Measurements from ENCODE around the gene NAGLU.
A peak's percentile ranks its signal among the peaks of the same experiment; 100 is the strongest.
"Not testable (repeated sequence)": the region's sequence is repeated elsewhere in the genome, so short reads cannot be mapped to it uniquely, and the experiment has no call there.

NAGLU gene

DNA sequence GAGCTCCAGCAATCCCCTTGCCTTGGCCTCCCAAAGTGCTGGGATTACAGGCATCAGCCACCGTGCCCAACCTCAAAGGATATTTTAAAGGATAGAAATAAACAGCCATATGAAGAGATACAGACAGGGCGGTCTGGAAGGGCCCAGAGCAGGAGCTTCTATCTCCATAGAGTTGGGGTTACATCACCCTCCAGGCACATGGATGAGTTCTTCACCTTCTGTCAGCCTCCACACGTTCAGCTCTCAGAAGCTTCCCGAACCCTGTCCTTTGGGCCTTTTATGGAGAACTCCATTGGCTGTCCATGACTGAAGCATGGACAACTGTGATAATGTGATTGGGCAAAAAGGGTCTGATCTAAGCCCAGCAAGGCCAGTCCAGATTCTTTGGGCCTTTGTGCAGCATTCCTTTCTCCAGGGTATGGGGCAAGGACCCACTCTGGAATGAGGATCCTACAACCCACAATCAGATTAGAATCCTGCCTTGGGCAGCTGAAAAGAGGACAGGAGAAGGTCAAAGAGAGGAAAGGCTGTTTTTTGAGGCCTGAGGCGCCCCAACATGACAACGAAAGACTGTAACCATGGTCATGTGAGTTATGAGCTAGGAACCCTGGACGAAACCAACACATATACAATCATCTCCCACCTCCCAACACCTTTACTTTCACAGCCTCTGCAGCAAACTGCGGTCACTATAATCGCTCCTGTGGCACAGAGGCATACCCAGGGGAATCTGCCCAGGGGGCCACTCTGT lies 9.9 kb downstream of the NAGLU start:
- not testable (repeated sequence) for H3K9ac ChIP-seq (ENCODE audit: low read depth, low read length); H3K36me3 ChIP-seq (ENCODE audit: insufficient read depth, low read length); H3K4me1 ChIP-seq (ENCODE audit: insufficient read depth, low read length); H3K9me3 ChIP-seq (ENCODE audit: control insufficient read depth, insufficient read depth, low read length)

DNA sequence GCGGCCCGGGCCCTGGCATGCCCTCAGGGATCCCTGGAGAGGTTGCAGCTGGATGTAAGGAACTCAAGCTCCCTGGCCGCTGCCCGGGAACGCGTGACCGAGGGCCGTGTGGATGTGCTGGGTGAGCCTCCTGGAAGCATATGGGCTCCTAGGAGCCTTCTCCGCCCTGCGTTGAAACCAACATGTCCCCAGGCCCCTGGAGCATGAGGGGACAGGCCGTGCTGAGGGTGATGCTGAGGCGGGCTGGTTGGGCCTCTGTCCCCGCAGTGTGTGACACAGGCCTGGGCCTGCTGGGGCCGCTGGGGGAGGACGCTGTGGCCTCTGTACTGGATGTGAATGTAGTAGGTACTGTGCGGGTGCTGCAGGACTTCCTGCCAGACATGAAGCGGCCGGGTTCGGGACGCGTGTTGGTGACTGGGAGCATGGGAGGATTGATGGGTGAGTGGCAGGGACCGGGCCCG lies 11.0 kb downstream of the NAGLU start:
- Histone ChIP-seq H3K36me3 (ENCODE audit: insufficient read depth, low read length) (no peaks in the 10 kb centered on the region), H3K9ac (ENCODE audit: low read depth, low read length) (no peak overlapping the region), H3K9me3 (ENCODE audit: control insufficient read depth, insufficient read depth, low read length) (no peaks in the 10 kb centered on the region), H3K4me1 (ENCODE audit: insufficient read depth, low read length) (peaks cover 5% of the 10 kb centered on the region; the same call in 1 of the 2 replicates)

DNA sequence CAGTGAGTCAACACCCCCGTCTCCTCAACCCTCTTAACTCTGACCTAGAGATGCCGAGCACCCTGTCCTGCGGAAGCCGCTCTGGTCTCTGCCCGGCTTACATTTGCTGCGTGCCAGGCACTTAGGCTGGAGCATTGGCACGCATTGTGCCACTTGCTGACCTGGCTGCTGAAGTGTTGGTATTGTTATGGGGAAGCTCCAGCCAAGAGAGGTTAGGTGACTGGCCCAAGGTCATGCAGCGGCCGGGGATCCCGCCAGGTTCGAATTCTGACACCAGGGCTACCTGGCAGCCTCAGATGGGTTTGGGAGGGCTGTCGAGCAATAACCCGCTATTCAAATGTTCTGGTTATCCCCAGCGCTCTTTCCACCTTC lies 11.6 kb downstream of the NAGLU start:
- Histone ChIP-seq H3K9me3 (ENCODE audit: control insufficient read depth, insufficient read depth, low read length) (no peaks in the 10 kb centered on the region), H3K36me3 (ENCODE audit: insufficient read depth, low read length) (no peaks in the 10 kb centered on the region), H3K9ac (ENCODE audit: low read depth, low read length) (peak overlapping the region; percentile 48; the same call in 1 of the 2 replicates), H3K4me1 (ENCODE audit: insufficient read depth, low read length) (peaks cover 5% of the 10 kb centered on the region; the same call in 1 of the 2 replicates)

DNA sequence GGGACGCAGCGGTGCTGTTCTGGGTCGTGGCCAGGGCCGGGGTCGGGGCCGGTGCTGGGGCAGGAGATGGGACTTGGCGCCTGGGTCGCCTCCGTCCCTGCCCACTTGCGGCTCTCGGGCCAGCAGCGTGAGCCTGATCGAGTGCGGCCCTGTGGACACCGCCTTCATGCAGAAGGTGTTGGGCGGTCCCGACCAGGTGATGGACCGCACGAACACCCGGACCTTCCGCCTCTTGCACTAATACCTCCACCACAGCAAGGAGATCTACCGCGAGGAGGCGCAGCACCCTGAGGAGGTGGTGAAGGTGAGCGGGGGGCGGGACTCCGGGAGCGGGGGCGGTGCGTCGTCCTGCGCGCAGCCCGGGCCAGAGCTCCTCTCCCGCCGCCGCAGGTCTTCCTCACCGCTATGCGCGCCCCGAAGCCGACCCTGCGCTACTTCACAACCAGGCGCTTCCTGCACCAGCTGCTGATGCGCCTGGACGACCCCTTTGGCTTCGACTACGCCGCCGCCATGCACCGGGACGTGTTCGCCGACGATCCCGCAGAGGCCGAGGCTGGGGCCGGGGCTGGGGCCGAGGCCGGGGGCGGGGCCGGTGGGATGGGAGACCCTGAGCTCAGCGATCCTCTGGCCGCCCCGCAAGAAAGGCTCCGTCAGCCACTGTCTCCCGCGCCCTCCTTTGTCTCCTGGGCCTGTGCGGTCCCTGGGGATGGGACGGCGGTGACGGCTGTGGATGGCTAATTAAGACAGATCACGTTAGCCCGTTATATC lies 12.2 kb downstream of the NAGLU start:
- H3K36me3 ChIP-seq (ENCODE audit: insufficient read depth, low read length) = no peaks in the 10 kb centered on the region
- peak overlapping the region; percentile 48 for H3K9ac ChIP-seq (ENCODE audit: low read depth, low read length)
- H3K4me1 ChIP-seq (ENCODE audit: insufficient read depth, low read length) = peaks cover 5% of the 10 kb centered on the region; the same call in 1 of the 2 replicates
- no peaks in the 10 kb centered on the region for H3K9me3 ChIP-seq (ENCODE audit: control insufficient read depth, insufficient read depth, low read length)

DNA sequence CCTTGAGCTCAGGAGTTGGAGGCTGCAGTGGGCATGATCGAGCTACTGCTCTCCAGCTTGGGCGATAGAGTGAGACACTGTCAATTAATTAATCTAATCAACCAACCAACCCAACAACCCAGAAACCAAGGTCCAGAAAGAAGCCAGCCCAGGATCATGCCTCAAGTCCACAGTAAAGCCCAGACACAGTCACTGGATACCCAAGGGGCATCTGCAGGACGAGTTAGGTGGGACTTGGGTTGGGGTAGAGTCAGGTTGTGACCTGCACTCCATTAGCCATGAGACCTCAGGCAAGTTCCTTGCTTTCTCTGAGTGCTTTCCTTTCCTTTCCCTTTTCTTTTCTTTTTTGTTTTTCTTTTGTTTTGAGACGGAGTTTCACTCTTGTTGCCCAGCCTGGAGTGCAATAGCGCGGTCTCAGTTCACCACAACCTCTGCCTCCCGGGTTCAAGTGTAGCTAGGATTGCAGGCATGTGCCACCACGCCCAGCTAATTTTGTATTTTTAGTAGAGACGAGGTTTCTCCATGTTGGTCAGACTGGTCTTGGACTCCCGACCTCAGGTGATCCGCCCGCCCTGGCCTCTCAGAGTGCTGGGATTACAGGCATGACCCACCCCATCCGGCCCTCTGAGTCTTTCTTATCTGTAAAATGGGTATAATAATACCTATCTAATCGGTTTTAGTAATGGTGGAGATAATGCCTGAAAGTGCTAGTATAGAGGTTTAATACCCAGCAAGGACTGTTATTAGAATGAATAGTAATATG lies 13.1 kb downstream of the NAGLU start:
- Histone ChIP-seq H3K9me3 (ENCODE audit: control insufficient read depth, insufficient read depth, low read length) (no peaks in the 10 kb centered on the region), H3K9ac (ENCODE audit: low read depth, low read length) (peak overlapping the region; percentile 48), H3K4me1 (ENCODE audit: insufficient read depth, low read length) (peaks cover 5% of the 10 kb centered on the region; the same call in 1 of the 2 replicates), H3K36me3 (ENCODE audit: insufficient read depth, low read length) (no peaks in the 10 kb centered on the region)

DNA sequence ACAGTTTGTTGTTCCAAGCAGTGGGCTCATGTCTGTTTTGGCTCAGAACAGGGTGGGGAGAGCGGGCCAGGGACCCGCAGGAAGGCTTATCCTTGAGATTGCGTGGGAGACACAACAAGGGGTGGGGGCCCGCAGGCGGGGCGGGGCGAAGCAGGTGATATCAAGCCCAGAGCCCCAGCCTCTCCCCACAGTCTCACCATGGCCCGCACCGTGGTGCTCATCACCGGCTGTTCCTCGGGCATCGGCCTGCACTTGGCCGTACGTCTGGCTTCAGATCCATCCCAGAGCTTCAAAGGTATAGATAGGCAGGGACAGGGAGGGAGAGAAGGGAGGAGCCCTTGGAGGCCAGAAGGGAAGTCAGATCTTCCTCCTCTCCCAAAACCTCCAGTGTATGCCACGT lies 16.7 kb downstream of the NAGLU start, which contains the start of gene HSD17B1:
Gene HSD17B1, plus strand, starts transcription at position 188 of the 400 bp plus-strand sequence. Its CDS starts 11 bp downstream, at position 199.
- H3K9ac ChIP-seq (ENCODE audit: low read depth, low read length) = peak within 1 kb of the TSS; percentile 87; the same call in 1 of the 2 replicates
- not testable (repeated sequence) for H3K36me3 ChIP-seq (ENCODE audit: insufficient read depth, low read length); H3K9me3 ChIP-seq (ENCODE audit: control insufficient read depth, insufficient read depth, low read length); H3K4me1 ChIP-seq (ENCODE audit: insufficient read depth, low read length)

DNA sequence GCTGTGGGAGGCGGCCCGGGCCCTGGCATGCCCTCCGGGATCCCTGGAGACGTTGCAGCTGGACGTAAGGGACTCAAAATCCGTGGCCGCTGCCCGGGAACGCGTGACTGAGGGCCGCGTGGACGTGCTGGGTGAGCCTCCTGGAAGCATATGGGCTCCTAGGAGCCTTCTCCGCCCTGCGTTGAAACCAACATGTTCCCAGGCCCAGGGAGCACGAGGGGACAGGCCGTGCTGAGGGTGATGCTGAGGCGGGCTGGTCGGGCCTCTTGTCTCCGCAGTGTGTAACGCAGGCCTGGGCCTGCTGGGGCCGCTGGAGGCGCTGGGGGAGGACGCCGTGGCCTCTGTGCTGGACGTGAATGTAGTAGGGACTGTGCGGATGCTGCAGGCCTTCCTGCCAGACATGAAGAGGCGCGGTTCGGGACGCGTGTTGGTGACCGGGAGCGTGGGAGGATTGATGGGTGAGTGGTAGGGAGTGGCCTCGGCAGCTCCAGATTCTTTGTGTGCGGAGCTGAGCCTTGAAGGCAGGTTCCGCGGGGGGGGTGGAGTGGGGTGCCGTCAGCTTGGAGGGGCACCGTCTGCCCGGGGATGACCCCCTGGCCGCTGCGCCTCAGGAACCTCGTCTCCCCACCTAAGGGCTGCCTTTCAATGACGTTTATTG lies 17.2 kb downstream of the NAGLU start:
- Histone ChIP-seq H3K4me1 (ENCODE audit: insufficient read depth, low read length) (peaks cover 5% of the 10 kb centered on the region; the same call in 1 of the 2 replicates), H3K36me3 (ENCODE audit: insufficient read depth, low read length) (no peaks in the 10 kb centered on the region), H3K9me3 (ENCODE audit: control insufficient read depth, insufficient read depth, low read length) (no peaks in the 10 kb centered on the region), H3K9ac (ENCODE audit: low read depth, low read length) (peak overlapping the region; percentile 87; the same call in 1 of the 2 replicates)

DNA sequence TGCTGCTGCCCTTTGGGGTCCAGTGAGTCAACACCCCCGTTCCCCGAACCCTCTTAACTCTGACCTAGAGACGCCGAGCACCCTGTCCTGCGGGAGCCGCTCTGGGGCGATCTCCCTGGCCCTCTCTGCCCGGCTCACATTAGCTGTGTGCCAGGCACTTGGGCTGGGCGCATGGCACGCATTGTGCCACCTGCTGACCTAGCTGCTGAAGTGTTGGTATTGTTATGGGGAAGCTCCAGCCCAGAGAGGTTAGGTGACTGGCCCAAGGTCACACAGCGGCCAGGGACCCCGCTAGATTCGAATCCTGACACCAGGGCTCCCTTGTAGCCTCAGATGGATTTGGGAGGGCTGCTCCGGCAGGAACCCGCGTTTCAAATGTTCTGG lies 17.8 kb downstream of the NAGLU start:
- no peaks in the 10 kb centered on the region for H3K36me3 ChIP-seq (ENCODE audit: insufficient read depth, low read length)
- no peaks in the 10 kb centered on the region for H3K9me3 ChIP-seq (ENCODE audit: control insufficient read depth, insufficient read depth, low read length)
- peak overlapping the region; percentile 87 for H3K9ac ChIP-seq (ENCODE audit: low read depth, low read length)
- peaks cover 4% of the 10 kb centered on the region; the same call in 1 of the 2 replicates for H3K4me1 ChIP-seq (ENCODE audit: insufficient read depth, low read length)

DNA sequence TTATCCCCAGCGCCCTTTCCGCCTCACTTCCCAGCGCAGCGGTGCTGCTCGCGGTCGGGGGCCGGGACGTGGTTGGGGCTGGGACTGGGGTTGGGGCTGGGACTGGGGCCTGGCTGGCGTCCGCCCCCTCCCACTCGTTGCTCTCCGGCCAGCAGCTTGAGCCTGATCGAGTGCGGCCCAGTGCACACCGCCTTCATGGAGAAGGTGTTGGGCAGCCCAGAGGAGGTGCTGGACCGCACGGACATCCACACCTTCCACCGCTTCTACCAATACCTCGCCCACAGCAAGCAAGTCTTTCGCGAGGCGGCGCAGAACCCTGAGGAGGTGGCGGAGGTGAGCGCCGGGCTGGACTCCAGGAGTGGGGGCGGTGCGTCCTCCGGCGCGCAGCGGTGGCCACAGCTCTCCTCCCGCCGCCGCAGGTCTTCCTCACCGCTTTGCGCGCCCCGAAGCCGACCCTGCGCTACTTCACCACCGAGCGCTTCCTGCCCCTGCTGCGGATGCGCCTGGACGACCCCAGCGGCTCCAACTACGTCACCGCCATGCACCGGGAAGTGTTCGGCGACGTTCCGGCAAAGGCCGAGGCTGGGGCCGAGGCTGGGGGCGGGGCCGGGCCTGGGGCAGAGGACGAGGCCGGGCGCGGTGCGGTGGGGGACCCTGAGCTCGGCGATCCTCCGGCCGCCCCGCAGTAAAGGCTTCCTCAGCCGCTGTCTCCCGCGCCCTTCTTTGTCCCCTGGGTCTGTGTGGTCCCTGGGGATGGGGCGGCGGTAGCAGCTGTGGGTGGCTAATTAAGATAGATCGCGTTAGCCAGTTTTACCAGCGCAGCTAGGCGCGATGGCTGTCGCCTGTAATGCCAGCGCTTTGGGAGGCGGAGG lies 18.4 kb downstream of the NAGLU start:
- peak overlapping the region; percentile 87 for H3K9ac ChIP-seq (ENCODE audit: low read depth, low read length)
- no peaks in the 10 kb centered on the region for H3K9me3 ChIP-seq (ENCODE audit: control insufficient read depth, insufficient read depth, low read length)
- no peaks in the 10 kb centered on the region; the same call in 1 of the 2 replicates for H3K4me1 ChIP-seq (ENCODE audit: insufficient read depth, low read length)
- no peaks in the 10 kb centered on the region for H3K36me3 ChIP-seq (ENCODE audit: insufficient read depth, low read length)

DNA sequence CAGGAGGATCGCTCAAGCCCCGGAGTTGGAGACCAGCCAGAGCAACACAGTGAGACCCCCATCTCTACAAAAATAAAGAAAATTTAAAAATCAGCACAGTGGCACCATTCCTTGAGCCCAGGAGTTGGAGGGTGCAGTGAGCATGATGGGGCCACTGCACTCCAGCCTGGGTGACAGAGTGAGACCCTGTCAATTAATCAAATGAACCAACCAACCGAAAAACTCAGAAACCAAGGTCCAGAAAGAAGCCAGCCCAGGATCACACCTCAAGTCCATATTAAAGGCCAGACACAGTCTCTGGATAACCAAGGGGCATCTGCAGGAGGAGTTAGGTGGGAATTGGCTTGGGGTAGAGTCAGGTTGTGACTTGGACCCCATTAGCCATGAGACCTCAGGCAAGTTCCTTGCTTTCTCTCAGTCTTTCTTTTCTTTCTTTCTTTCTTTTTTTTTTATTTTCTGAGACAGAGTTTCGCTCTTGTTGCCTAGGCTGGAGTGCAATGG lies 19.1 kb downstream of the NAGLU start:
- Histone ChIP-seq H3K36me3 (ENCODE audit: insufficient read depth, low read length) (no peaks in the 10 kb centered on the region), H3K9ac (ENCODE audit: low read depth, low read length) (peak overlapping the region; percentile 87), H3K9me3 (ENCODE audit: control insufficient read depth, insufficient read depth, low read length) (no peaks in the 10 kb centered on the region), H3K4me1 (ENCODE audit: insufficient read depth, low read length) (no peaks in the 10 kb centered on the region; the same call in 1 of the 2 replicates)

DNA sequence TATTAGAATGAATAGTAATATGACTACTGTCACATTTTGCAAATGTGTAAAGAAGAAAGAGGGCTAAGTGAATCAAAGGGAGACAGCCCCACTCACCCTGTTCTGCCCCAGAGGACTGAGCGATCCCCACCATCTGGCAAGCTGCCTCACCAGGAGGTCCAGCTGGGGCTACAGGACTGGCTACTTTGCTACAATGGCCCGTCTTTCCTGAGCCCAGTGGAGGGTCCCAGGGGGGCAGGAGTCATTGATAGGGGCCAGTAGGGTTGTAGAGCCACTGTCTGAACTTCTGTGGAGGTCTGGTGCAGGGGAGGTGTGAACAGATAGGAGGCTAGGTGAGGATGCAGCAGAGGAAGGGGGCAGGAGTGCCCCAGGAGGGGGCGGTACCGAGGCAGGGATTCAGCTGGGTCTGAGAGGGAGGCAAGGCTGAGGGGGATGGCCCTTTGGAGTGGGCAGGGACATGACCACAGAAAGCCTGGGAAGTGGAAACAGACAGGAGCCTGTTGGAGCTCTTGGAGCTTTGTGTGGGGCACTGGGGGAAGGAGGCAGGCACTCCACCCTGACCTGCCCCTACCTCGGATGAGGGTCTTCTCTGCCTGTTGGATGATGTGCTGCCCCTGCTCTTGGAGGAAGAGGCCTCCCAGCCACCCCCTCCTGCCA lies 20.0 kb downstream of the NAGLU start:
- not testable (repeated sequence) for H3K9ac ChIP-seq (ENCODE audit: low read depth, low read length); H3K4me1 ChIP-seq (ENCODE audit: insufficient read depth, low read length)

DNA sequence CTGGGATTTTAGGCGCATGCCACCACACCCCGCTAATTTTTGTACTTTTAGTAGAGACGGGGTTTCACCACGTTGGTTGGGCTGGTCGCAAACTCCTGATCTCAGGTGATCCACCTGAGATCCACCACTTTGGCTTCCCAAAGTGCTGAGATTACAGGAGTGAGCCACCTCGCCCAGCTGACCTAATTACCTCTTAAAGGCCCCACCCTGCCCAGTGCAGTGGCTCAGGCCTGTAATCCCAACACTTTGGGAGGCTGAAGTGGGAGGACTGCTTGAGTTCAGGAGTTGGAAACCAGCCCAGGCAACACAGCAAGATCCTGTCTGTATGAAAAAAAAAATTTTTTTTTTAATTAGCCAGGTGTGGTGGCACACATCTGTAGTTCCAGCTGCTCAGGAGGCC lies 23.0 kb downstream of the NAGLU start:
- Histone ChIP-seq H3K36me3 (ENCODE audit: insufficient read depth, low read length) (no peaks in the 10 kb centered on the region), H3K9me3 (ENCODE audit: control insufficient read depth, insufficient read depth, low read length) (no peaks in the 10 kb centered on the region), H3K9ac (ENCODE audit: low read depth, low read length) (no peak overlapping the region), H3K4me1 (ENCODE audit: insufficient read depth, low read length) (peaks cover 7% of the 10 kb centered on the region; the same call in 1 of the 2 replicates)

More for the DNA sequence above, 20.0 kb downstream of the NAGLU start:
- H3K36me3 ChIP-seq (ENCODE audit: insufficient read depth, low read length); H3K9me3 ChIP-seq (ENCODE audit: control insufficient read depth, insufficient read depth, low read length): not testable (repeated sequence)
